DMS114 treated with DMSO at 0.1 percent for 48 hours (cell line): ENCODE data around the gene RBM18.

Experiments used
- DNase-seq: peaks from one replicate; lab custom pipeline; 2025; ENCODE audit not compliant: unreplicated experiment; lab: John Stamatoyannopoulos, UW

RBM18 gene

GRCh38 chr9:122264360-122265148 is at the start of gene RBM18, which contains the start of gene MRRF:
Gene RBM18, minus strand, starts transcription at chr9:122264840. Its CDS starts 3,348 bp downstream, at chr9:122261492.
Gene MRRF, plus strand, starts transcription at chr9:122264882. Its CDS starts 6,010 bp downstream, at chr9:122270892.
- DNase-seq, result peak; percentile 64

GRCh38 chr9:122314165-122314564 is 49.5 kb upstream of the RBM18 start:
- no peak for DNase-seq

GRCh38 chr9:122309861-122310260 is 45.2 kb upstream of the RBM18 start:
- DNase-seq, result no peak

GRCh38 chr9:122307925-122308324 is 43.3 kb upstream of the RBM18 start:
- DNase-seq, result no peak

- no peak for DNase-seq
These were observed 42.4 kb upstream of the RBM18 start for GRCh38 chr9:122307061-122307460.

GRCh38 chr9:122302237-122303093 is 37.8 kb upstream of the RBM18 start:
- DNase-seq, result no peak

- DNase-seq, result no peak
These were observed 32.9 kb upstream of the RBM18 start for GRCh38 chr9:122297512-122297911.

- no peak for DNase-seq
These were observed 29.9 kb upstream of the RBM18 start for GRCh38 chr9:122294531-122294930.

- no peak for DNase-seq
These were observed 26.8 kb upstream of the RBM18 start for GRCh38 chr9:122291458-122291857.

GRCh38 chr9:122287214-122287720 is 22.6 kb upstream of the RBM18 start:
- DNase-seq, result no peak

- no peak for DNase-seq
These were observed 22.1 kb upstream of the RBM18 start for GRCh38 chr9:122286764-122287163.

GRCh38 chr9:122281368-122281767 is 16.7 kb upstream of the RBM18 start:
- DNase-seq, result no peak

GRCh38 chr9:122277285-122277897 is 12.8 kb upstream of the RBM18 start:
- DNase-seq, result no peak

GRCh38 chr9:122276096-122276495 is 11.5 kb upstream of the RBM18 start:
- no peak for DNase-seq

GRCh38 chr9:122274055-122274454 is 9.4 kb upstream of the RBM18 start:
- DNase-seq, result no peak

- no peak for DNase-seq
These were observed 3.6 kb upstream of the RBM18 start for GRCh38 chr9:122268041-122268814.

GRCh38 chr9:122265149-122265915 is 692 bp upstream of the RBM18 start:
- peak; percentile 12 for DNase-seq

GRCh38 chr9:122263699-122264349 is 816 bp downstream of the RBM18 start:
- no peak for DNase-seq

GRCh38 chr9:122262073-122262472 is 2.6 kb downstream of the RBM18 start:
- DNase-seq, result no peak
